ENCODE data around the gene IL32. TPM values are rescaled to one million over a fixed set of nuclear protein-coding genes. Genes with fewer than 3 reads are reported as not detected.

IL32 gene
- total and polyA plus RNA-seq, 2 donors (not counting 1 experiment from before 2014, with no cell fraction given): 2.0 to 2.3 TPM

GRCh38 chr16:3027489-3027795 is 38.0 kb upstream of the IL32 start:
- Histone ChIP-seq H2AFZ (ENCODE audit: insufficient read depth, low read depth, low read length, poor library complexity, severe bottlenecking) (no peak overlapping the region), H3K27me3 (replicated peaks in 1 of 4; ENCODE audit: control extremely low read depth in 1 of 4, control insufficient read depth in 3 of 4, insufficient read depth in 4 of 4, low read length in 3 of 4) (peaks cover 0 to 40% (median 22%) of the 10 kb centered on the region in 4 experiments), H3K4me2 (replicated peaks; ENCODE audit: low read depth, low read length, poor library complexity, severe bottlenecking) (peak overlapping the region; percentile 72), H3K36me3 (replicated peaks in 1 of 2; ENCODE audit: control extremely low read depth in 1 of 2, control insufficient read depth in 1 of 2, extremely low read depth in 1 of 2, insufficient read depth in 2 of 2, low read length in 1 of 2) (peaks cover 0 to 18% of the 10 kb centered on the region in 2 experiments), H3K9me3 (ENCODE audit: control extremely low read depth in 1 of 3, control insufficient read depth in 2 of 3, insufficient read depth in 1 of 3, low read length in 2 of 3) (peaks cover 0 to 17% (median 0%) of the 10 kb centered on the region in 3 donors), H3K9ac (ENCODE audit: low read length) (no peak overlapping the region), H3K4me1 (ENCODE audit: control insufficient read depth in 2 of 2, insufficient read depth in 2 of 2, low read length in 2 of 2) (peaks cover 43 to 44% of the 10 kb centered on the region in 2 donors), H3K27ac (ENCODE audit: low read length in 2 of 2) (no peak overlapping the region), H4K20me1 (ENCODE audit: control insufficient read depth, insufficient read depth, low read length, poor library complexity, severe bottlenecking) (peaks cover 47% of the 10 kb centered on the region), H3K79me2 (ENCODE audit: control insufficient read depth, insufficient read depth, low read length) (peaks cover 15% of the 10 kb centered on the region), H3K4me3 (ENCODE audit: control extremely low read depth in 1 of 5, extremely low read depth in 1 of 5, insufficient read depth in 1 of 5, low read depth in 2 of 5, low read length in 4 of 5) (no peak overlapping the region)
- intact Hi-C loops (cut with micrococcal nuclease): loop anchor here (10.0 kb wide), 2 partner anchors 257 to 1723 kb away; partner anchors contain the start of genes UBE2I and ZNF263
- no peaks in the 10 kb centered on the region for H3K9me3 Mint-ChIP-seq (ENCODE audit: insufficient read depth)
- H3K27ac Mint-ChIP-seq: no peak overlapping the region
- 98% methylated on average over 5 of the region's 8 CpGs for WGBS (ENCODE audit: insufficient coverage)
- POLR2A ChIA-PET: interaction anchor here (0.6 to 1.3 kb wide), 4 partner anchors 62 to 429 kb away, joined by 3 to 7 read pairs (median 3); partner anchors contain the start of gene ZNF213
- no peak for ATAC-seq (ENCODE audit: low read depth)
- CTCF ChIA-PET: interaction anchor here (0.6 to 8.9 kb wide), 15 partner anchors 8 to 1111 kb away, joined by 3 to 213 read pairs (median 5); partner anchors contain the start of genes PKMYT1 and TNFRSF12A
- no peak for DNase-seq
- peaks cover 19% of the 10 kb centered on the region for H3K27me3 Mint-ChIP-seq
- H3K4me3 Mint-ChIP-seq: no peak overlapping the region
- TF ChIP-seq CTCF (IDR thresholded peaks at IDR 0.05) (no peak), EZH2 (IDR thresholded peaks at IDR 0.05; ENCODE audit: borderline replicate concordance, insufficient read depth, low read depth, low read length, poor library complexity, severe bottlenecking) (no peak)
- peaks cover 37% of the 10 kb centered on the region for H3K4me1 Mint-ChIP-seq

- Mint-ChIP-seq H3K9me3 (ENCODE audit: insufficient read depth) (no peaks in the 10 kb centered on the region), H3K27me3 (peaks cover 26% of the 10 kb centered on the region), H3K4me3 (no peak overlapping the region), H3K27ac (no peak overlapping the region), H3K4me1 (peaks cover 32% of the 10 kb centered on the region)
- H3K36me3 ChIP-seq (replicated peaks in 1 of 2; ENCODE audit: control extremely low read depth in 1 of 2, control insufficient read depth in 1 of 2, extremely low read depth in 1 of 2, insufficient read depth in 2 of 2, low read length in 1 of 2): peaks cover 0 to 18% of the 10 kb centered on the region in 2 experiments
- peak; percentile 91 for DNase-seq
- TF ChIP-seq EZH2 (IDR thresholded peaks at IDR 0.05; ENCODE audit: borderline replicate concordance, insufficient read depth, low read depth, low read length, poor library complexity, severe bottlenecking) (no peak), CTCF (IDR thresholded peaks at IDR 0.05) (peak; percentile 85)
- H3K9ac ChIP-seq (ENCODE audit: low read length): no peak overlapping the region
- H3K79me2 ChIP-seq (ENCODE audit: control insufficient read depth, insufficient read depth, low read length): peaks cover 15% of the 10 kb centered on the region
- H3K9me3 ChIP-seq (ENCODE audit: control extremely low read depth in 1 of 3, control insufficient read depth in 2 of 3, insufficient read depth in 1 of 3, low read length in 2 of 3): peaks cover 0 to 17% (median 0%) of the 10 kb centered on the region in 3 donors
- H3K4me2 ChIP-seq (replicated peaks; ENCODE audit: low read depth, low read length, poor library complexity, severe bottlenecking): peak overlapping the region; percentile 72
- ChIA-PET CTCF (interaction anchor here (0.6 to 8.9 kb wide), 23 partner anchors 9 to 145 kb away, joined by 3 to 213 read pairs (median 4); partner anchors contain the start of genes FLYWCH2, PKMYT1, TNFRSF12A and ZNF213), POLR2A (interaction anchor here (0.6 to 2.3 kb wide), 10 partner anchors 17 to 1057 kb away, joined by 3 to 10 read pairs (median 4); partner anchors contain the start of gene ZNF213)
- intact Hi-C loops (cut with micrococcal nuclease): loop anchor here (1.0 to 10.0 kb wide), 4 partner anchors 8 to 1723 kb away; partner anchors contain the start of genes TNFRSF12A, UBE2I and ZNF263
- no peak overlapping the region for H3K4me3 ChIP-seq (ENCODE audit: control extremely low read depth in 1 of 5, extremely low read depth in 1 of 5, insufficient read depth in 1 of 5, low read depth in 2 of 5, low read length in 4 of 5)
- H3K27me3 ChIP-seq (replicated peaks in 1 of 4; ENCODE audit: control extremely low read depth in 1 of 4, control insufficient read depth in 3 of 4, insufficient read depth in 4 of 4, low read length in 3 of 4): peaks cover 0 to 47% (median 23%) of the 10 kb centered on the region in 4 experiments
- no peak overlapping the region for H3K27ac ChIP-seq (ENCODE audit: low read length in 2 of 2)
- 7% methylated on average over 58 of the region's 58 CpGs for WGBS (ENCODE audit: insufficient coverage)
- peak overlapping the region; percentile 23 for H2AFZ ChIP-seq (ENCODE audit: insufficient read depth, low read depth, low read length, poor library complexity, severe bottlenecking)
- ATAC-seq (ENCODE audit: low read depth): peak; percentile 50
- peaks cover 47% of the 10 kb centered on the region for H4K20me1 ChIP-seq (ENCODE audit: control insufficient read depth, insufficient read depth, low read length, poor library complexity, severe bottlenecking)
- peaks cover 36 to 37% of the 10 kb centered on the region in 2 donors for H3K4me1 ChIP-seq (ENCODE audit: control insufficient read depth in 2 of 2, insufficient read depth in 2 of 2, low read length in 2 of 2)
Observed at GRCh38 chr16:3027983-3028715, 37.3 kb upstream of the IL32 start.
